GM18873 (cell line): ENCODE results near the gene FHOD1.

Source experiments
- ATAC-seq: cut with Tn5 transposase; IDR thresholded peaks from one replicate; pipeline ENCODE4 v1.9.1; 2021; ENCODE audit warnings: mild to moderate bottlenecking, moderate library complexity, moderate number of reproducible peaks; ENCODE audit not compliant: unreplicated experiment, low FRiP score

FHOD1 gene

DNA sequence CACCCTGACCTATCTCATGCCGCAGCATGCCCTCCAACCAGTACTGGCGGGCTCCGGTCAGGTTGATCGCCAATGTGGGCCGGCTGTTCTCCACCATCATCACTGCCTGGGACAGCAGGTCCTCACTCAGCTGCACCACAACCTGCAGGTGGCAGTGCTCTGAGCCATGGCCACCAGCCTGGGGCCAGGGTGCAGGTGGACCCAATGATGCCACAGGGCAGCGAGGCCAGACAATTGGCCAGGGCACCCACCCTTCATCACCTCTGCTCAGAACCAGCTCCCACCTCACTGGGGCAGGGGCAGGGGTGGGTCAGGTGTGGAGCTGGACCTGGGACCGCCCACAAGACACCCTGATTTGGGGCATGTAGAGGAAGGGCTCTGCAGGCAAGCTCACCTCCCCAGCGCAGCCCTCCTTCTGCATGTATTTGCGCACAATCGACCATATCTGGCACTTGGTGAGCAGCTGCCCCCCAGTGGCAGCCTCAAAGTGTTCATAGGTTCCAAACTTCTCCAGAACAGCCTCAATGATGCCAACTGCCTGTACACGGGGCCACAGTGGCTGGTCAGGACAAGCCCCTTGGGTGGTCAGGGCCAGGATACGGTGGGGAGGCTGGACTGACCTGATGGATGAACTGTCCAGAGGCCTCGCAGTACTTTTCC, 67.7 kb downstream of the FHOD1 start:
- no peak for ATAC-seq
